Gastrocnemius medialis (tissue), 4 donors: Measurements from ENCODE around the gene SNX1.
A peak's percentile ranks its signal among the peaks of the same experiment; 100 is the strongest.

Source experiments
- CTCF ChIP-seq, 5 experiments: fragments of 450-650 bp in 3 of 5; fragments of 200-600 bp in 2 of 5; sonication (generic) in 2 of 5; IDR thresholded peaks in 4 of 5; conservative IDR thresholded peaks in 1 of 5; 1 replicate in 4 of 5; 2 replicates in 1 of 5; pipeline ENCODE4 v1.5.1; 2016 to 2019; ENCODE audit warnings: antibody characterized with exemption in 5 of 5, mild to moderate bottlenecking in 3 of 5, moderate library complexity in 3 of 5
- POLR2A ChIP-seq, 2 donors: fragments of 450-650 bp; IDR thresholded peaks; one replicate each; pipeline ENCODE4 v1.6.1; 2017; ENCODE audit warnings: antibody characterized with exemption in 2 of 2, mild to moderate bottlenecking in 2 of 2, moderate library complexity in 2 of 2

GRCh38 chr15:64092864-64093626 lies 2.7 kb upstream of the SNX1 start:
- TF ChIP-seq CTCF (IDR thresholded peaks at IDR 0.05 in 4 of 5, conservative IDR thresholded peaks at IDR 0.05 in 1 of 5) (peak in 1 of 5 experiments; percentile 11), POLR2A (IDR thresholded peaks at IDR 0.05) (no peak)
